HCT116 (cell line): ENCODE results near the gene RASSF7. TPM values are rescaled to one million over a fixed set of nuclear protein-coding genes. Genes with fewer than 3 reads are reported as not detected.

Experiments
- ATAC-seq: fragments of 200-7000 bp; cut with Tn5 transposase; 2 replicates; pipeline ENCODE4 v1.9.1; 2020; ENCODE audit warnings: mild to moderate bottlenecking, moderate library complexity
- BruUV-seq: library from RNA; stranded (reverse); fragments of 400-500 nt; replicated peaks from 2 replicates; lab custom pipeline; 2021; lab: Mats Ljungman, UMichigan
- CTCF ChIA-PET: fragments of 300-600 bp; sonication (Branson Sonifier 250); formaldehyde crosslinking; loops from one replicate; lab custom pipeline; 2021; ENCODE audit warnings: antibody characterized with exemption; lab: Charles Lee
- POLR2A ChIA-PET: fragments of 300-600, 350-600 bp; sonication (Branson Sonifier 250); formaldehyde crosslinking; loops from one replicate; lab custom pipeline; 2021; ENCODE audit warnings: antibody characterized with exemption; lab: Charles Lee
- RAD21 ChIA-PET, 2 experiments: fragments of 300-600 bp; sonication (Branson Sonifier 250); formaldehyde crosslinking; loops; one replicate each; lab custom pipeline; 2023; ENCODE audit warnings: low total read pairs in 2 of 2; ENCODE audit not compliant: uncharacterized antibody in 2 of 2, unreplicated experiment in 2 of 2, low non-redundant PET in 1 of 2; lab: Charles Lee
- DNase-seq: peaks from one replicate; pipeline ENCODE4 v3.0.0-alpha.2; 2010; ENCODE audit warnings: low read depth, low spot score
- H2AFZ ChIP-seq: fragments of 200-600 bp; shearing (Covaris generic), sonication (generic); 2 replicates; pipeline ENCODE4 v1.6.1; 2017; ENCODE audit warnings: low read depth, mixed run types, mixed read lengths, antibody characterized with exemption, low read length; ENCODE audit not compliant: poor library complexity, severe bottlenecking
- H3K27ac ChIP-seq: 2 replicates; pipeline ENCODE4 v1.5.1; 2012; ENCODE audit warnings: low read depth, low read length
- H3K27me3 ChIP-seq: fragments of 200-600 bp; sonication (generic); 2 replicates; pipeline ENCODE4 v1.6.1; 2016; ENCODE audit warnings: mixed run types, low read length, mixed read lengths; ENCODE audit not compliant: insufficient read depth
- H3K36me3 ChIP-seq, 2 experiments: fragments of 200-500 bp in 1 of 2; fragments of 200-600 bp in 1 of 2; sonication (Bioruptor generic) in 1 of 2; sonication (generic) in 1 of 2; 2 replicates each; pipeline versions ENCODE4 v1.5.1 to v1.6.1; 2014 to 2016; ENCODE audit warnings: low read length in 2 of 2, inconsistent platforms in 1 of 2, mixed read lengths in 1 of 2, mixed run types in 1 of 2; ENCODE audit not compliant: insufficient read depth in 2 of 2, control insufficient read depth in 1 of 2
- H3K4me1 ChIP-seq, 2 experiments: fragments of 200-600 bp in 1 of 2; sonication (generic) in 1 of 2; 2 replicates each; pipeline versions ENCODE4 v1.5.1 to v1.6.1; 2012 to 2017; ENCODE audit warnings: low read length in 2 of 2, inconsistent platforms in 1 of 2, mild to moderate bottlenecking in 1 of 2, mixed read lengths in 1 of 2, mixed run types in 1 of 2, moderate library complexity in 1 of 2; ENCODE audit not compliant: insufficient read depth in 2 of 2, control insufficient read depth in 1 of 2
- H3K4me2 ChIP-seq: fragments of 200-600 bp; sonication (generic); 2 replicates; pipeline ENCODE4 v1.6.1; 2017; ENCODE audit warnings: mixed run types, low read length, mixed read lengths
- H3K4me3 ChIP-seq, 2 experiments: fragments of 200-600 bp in 1 of 2; sonication (generic) in 1 of 2; replicated peaks in 1 of 2; 2 replicates each; pipeline ENCODE4 v1.5.1; 2011 to 2016; ENCODE audit warnings: low read length in 2 of 2, control low read depth in 1 of 2, low read depth in 1 of 2, mild to moderate bottlenecking in 1 of 2, mixed read lengths in 1 of 2, mixed run types in 1 of 2
- H3K79me2 ChIP-seq: fragments of 200-600 bp; sonication (generic); 2 replicates; pipeline ENCODE4 v1.6.1; 2017; ENCODE audit warnings: mild to moderate bottlenecking, mixed run types, low read length, moderate library complexity, mixed read lengths; ENCODE audit not compliant: insufficient read depth
- H3K9ac ChIP-seq: fragments of 200-600 bp; sonication (generic); 2 replicates; pipeline ENCODE4 v1.6.1; 2016; ENCODE audit warnings: low read length, mixed read lengths
- H3K9me2 ChIP-seq: fragments of 200-600 bp; sonication (generic), shearing (Covaris generic); 2 replicates; pipeline ENCODE4 v1.6.1; 2017; ENCODE audit warnings: mixed run types, mild to moderate bottlenecking, moderate library complexity; ENCODE audit not compliant: insufficient read depth
- H3K9me3 ChIP-seq, 2 experiments: fragments of 200-500 bp in 1 of 2; fragments of 200-600 bp in 1 of 2; sonication (Bioruptor generic) in 1 of 2; sonication (generic) in 1 of 2; 2 replicates each; pipeline ENCODE4 v1.6.1; 2014 to 2017; ENCODE audit warnings: low read length in 2 of 2, mixed read lengths in 2 of 2, inconsistent platforms in 1 of 2, low read depth in 1 of 2, mild to moderate bottlenecking in 1 of 2, mixed run types in 1 of 2, moderate library complexity in 1 of 2; ENCODE audit not compliant: control insufficient read depth in 1 of 2, insufficient read depth in 1 of 2
- H4K20me1 ChIP-seq: fragments of 200-600 bp; sonication (generic), shearing (Covaris generic); 2 replicates; pipeline ENCODE4 v1.6.1; 2017; ENCODE audit warnings: mixed run types, mild to moderate bottlenecking, moderate library complexity; ENCODE audit not compliant: insufficient read depth
- CEBPB ChIP-seq: IDR thresholded peaks from 2 replicates; pipeline ENCODE4 v1.6.1; 2012; ENCODE audit warnings: low read depth
- EGR1 ChIP-seq: IDR thresholded peaks from 2 replicates; pipeline ENCODE4 v1.6.1; 2012; ENCODE audit warnings: low read depth
- EZH2 ChIP-seq: fragments of 200-600 bp; sonication (generic); IDR thresholded peaks from 2 replicates; pipeline ENCODE4 v1.6.1; 2017; ENCODE audit warnings: antibody characterized with exemption, mixed run types
- RAD21 ChIP-seq: IDR thresholded peaks from 2 replicates; pipeline ENCODE4 v1.6.1; 2012; ENCODE audit warnings: low read depth, mild to moderate bottlenecking
- TCF7L2 ChIP-seq: IDR thresholded peaks from 2 replicates; pipeline ENCODE4 v1.7.0; 2011; ENCODE audit warnings: borderline replicate concordance, inconsistent platforms; ENCODE audit not compliant: insufficient read depth, insufficient read length; ENCODE audit errors: extremely low read depth
- intact Hi-C: fragments of 100-400 bp; cut with micrococcal nuclease; formaldehyde crosslinking; loops from 2 replicates; pipeline ENCODE4 v1.10.0; 2022
- total RNA-seq: library from RNA; stranded (reverse); gene quantifications from one replicate; pipeline ENCODE4 v1.2.1, GENCODE V29; 2021; ENCODE audit not compliant: unreplicated experiment
- TF ChIP-seq, protein P1 (sequence below): IDR thresholded peaks from 2 replicates; pipeline ENCODE4 v1.6.1; 2012
- TF ChIP-seq, protein P2 (sequence below): IDR thresholded peaks from 2 replicates; pipeline ENCODE4 v1.6.1; 2011; ENCODE audit warnings: mild to moderate bottlenecking, low read length, moderate library complexity; ENCODE audit not compliant: insufficient replicate concordance; ENCODE audit errors: extremely low read depth

RASSF7 gene
- total RNA-seq, 1 experiment from 2014 or later: 35.9 TPM

DNA sequence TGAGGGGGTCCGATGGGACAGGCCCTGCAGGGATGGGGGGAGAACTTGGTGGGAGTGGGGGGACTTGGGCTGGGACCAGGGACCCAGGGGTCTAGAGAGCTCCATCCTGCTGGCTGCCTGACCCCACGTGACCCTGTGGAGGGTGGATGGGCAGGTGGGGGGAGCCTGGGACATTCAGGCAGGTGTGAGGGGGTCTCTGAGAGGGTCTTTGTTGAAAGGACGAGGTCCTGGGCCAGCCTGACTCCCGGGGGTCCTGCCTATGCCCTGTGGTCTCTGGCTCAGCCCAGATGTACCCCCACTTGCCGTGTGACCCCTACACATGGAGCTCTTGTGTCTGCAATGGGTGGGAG is 16.0 kb upstream of the RASSF7 start (continued):
- no peak for TF ChIP-seq EGR1
- no peak for TF ChIP-seq RAD21

DNA sequence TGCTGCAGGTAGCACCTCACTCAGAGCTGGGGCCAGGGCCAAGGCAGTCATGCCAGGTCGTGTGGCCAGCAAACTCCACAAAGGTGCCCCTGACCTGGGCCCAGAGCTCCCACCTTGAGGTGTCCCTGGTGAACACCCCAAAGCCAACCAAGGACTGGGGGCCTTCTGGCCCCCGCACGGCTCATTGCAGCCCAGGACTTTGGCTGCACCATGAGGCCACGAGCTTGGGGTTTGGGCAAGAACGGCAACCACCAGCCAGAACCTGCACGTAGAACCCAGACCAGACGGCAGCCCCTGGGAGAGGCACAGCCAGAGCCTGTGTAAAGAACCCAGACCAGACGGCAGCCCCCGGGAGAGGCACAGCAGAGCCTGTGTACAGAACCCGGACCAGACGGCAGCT is 15.6 kb upstream of the RASSF7 start:
- no peak overlapping the region for H3K9ac ChIP-seq
- H3K36me3 ChIP-seq: no peaks in the 10 kb centered on the region
- ChIA-PET RAD21 (no interaction called here), POLR2A (no interaction called here), CTCF (no interaction called here)
- H3K27ac ChIP-seq: no peak overlapping the region
- no TSS peak for BruUV-seq
- DNase-seq: no peak
- peaks cover 0 to 10% of the 10 kb centered on the region in 2 experiments; a peak in 2 of 4 replicates for H3K4me1 ChIP-seq
- TF ChIP-seq EZH2: no peak
- no peak for TF ChIP-seq TCF7L2
- TF ChIP-seq, protein P1, sequence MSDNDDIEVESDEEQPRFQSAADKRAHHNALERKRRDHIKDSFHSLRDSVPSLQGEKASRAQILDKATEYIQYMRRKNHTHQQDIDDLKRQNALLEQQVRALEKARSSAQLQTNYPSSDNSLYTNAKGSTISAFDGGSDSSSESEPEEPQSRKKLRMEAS: no peak
- TF ChIP-seq, protein P2, sequence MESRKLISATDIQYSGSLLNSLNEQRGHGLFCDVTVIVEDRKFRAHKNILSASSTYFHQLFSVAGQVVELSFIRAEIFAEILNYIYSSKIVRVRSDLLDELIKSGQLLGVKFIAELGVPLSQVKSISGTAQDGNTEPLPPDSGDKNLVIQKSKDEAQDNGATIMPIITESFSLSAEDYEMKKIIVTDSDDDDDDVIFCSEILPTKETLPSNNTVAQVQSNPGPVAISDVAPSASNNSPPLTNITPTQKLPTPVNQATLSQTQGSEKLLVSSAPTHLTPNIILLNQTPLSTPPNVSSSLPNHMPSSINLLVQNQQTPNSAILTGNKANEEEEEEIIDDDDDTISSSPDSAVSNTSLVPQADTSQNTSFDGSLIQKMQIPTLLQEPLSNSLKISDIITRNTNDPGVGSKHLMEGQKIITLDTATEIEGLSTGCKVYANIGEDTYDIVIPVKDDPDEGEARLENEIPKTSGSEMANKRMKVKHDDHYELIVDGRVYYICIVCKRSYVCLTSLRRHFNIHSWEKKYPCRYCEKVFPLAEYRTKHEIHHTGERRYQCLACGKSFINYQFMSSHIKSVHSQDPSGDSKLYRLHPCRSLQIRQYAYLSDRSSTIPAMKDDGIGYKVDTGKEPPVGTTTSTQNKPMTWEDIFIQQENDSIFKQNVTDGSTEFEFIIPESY: no peak
- no peak for TF ChIP-seq CEBPB
- H3K27me3 ChIP-seq: no peaks in the 10 kb centered on the region
- no peaks in the 10 kb centered on the region for H3K9me2 ChIP-seq
- no peak overlapping the region for H2AFZ ChIP-seq
- ATAC-seq: no peak
- no peaks in the 10 kb centered on the region for H3K79me2 ChIP-seq
- H3K9me3 ChIP-seq: no peaks in the 10 kb centered on the region
- intact Hi-C loops: no loop called here
- H3K4me2 ChIP-seq: no peak overlapping the region
- H4K20me1 ChIP-seq: no peaks in the 10 kb centered on the region
- no peak overlapping the region for H3K4me3 ChIP-seq
